ENCODE measurements around the gene GPR132.

Gene GPR132

GRCh38 chr14:105020815-105021655 lies 44.2 kb downstream of the GPR132 start, which contains the start of gene CDCA4:
Gene CDCA4 (minus strand): TSS chr14:105021083. CDS start chr14:105011929, 9,154 bp downstream.
- DNase-seq (ENCODE audit: low spot score) = peak; percentile 100

GRCh38 chr14:105019861-105020814 lies 45.1 kb downstream of the GPR132 start:
- peak; percentile 50 for DNase-seq (ENCODE audit: low spot score)

DNA sequence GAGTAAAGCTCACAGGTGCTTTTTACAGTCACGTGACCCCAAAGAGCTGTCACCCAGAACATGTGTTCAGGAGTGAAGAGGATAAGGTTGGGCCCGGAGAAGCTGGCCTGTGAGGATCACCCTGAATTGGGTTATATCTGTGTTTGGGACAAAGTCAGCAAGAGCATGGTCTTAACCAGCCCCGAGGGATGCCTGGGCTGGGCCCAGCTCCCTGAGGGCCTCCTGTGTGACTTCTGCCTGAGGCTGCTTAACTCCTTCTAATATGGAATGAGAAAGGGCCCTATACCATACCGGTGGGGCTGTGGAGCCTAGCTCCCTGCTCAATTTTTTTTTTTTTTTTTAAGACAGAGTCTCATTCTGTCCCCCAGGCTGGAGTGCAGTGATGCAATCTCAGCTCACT lies 46.8 kb downstream of the GPR132 start:
- no peak for DNase-seq (ENCODE audit: low spot score)

DNA sequence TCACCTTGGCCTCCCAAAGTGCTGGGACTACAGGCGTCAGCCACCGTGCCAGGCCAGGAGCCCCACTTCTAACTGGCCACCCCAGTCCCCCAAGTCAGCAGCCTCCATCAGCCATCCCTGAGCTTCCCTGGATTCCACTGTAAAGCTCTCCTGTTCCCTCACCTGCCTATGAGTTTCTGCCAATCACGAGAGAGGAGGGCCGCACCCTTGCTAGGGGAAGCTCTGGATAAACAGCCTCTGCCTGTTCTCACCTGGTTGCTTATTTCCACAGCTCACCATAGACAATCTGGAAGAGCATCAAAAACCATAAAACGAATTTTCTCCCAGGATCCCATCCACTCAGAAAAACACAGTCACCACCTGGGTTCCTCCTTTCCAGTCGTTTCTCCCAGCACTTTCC lies 49.3 kb downstream of the GPR132 start:
- DNase-seq (ENCODE audit: low spot score) = no peak

DNA sequence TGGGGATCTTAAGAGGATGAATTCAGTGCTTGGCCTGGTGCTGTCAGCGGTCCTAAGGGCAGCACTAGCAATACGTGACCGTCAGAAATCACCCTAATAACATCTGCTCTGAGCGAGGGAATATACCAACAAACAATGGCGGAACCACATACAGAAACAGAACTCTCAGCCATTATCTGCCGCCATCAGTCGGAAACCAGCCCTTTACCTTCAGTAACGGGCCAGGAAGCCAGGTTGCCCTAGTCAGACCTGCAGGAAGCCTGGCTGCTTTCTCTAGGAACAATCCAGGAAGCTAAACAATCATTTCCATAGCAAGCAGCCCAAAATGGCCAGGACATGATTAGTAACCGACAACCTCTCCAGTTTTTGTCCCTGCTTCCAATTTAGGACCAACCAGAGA lies 50.0 kb downstream of the GPR132 start:
- DNase-seq (ENCODE audit: low spot score) = no peak

- no peak for DNase-seq (ENCODE audit: low spot score)
Observed at GRCh38 chr14:105014631-105015030, 50.6 kb downstream of the GPR132 start.

GRCh38 chr14:105014032-105014431 lies 51.2 kb downstream of the GPR132 start:
- DNase-seq (ENCODE audit: low spot score) = no peak

- peak; percentile 41 for DNase-seq (ENCODE audit: low spot score)
Observed at GRCh38 chr14:105013150-105013785, 52.0 kb downstream of the GPR132 start.

- no peak for DNase-seq (ENCODE audit: low spot score)
Observed at GRCh38 chr14:105012171-105012985, 52.9 kb downstream of the GPR132 start.

- no peak for DNase-seq (ENCODE audit: low spot score)
Observed at GRCh38 chr14:105011312-105011990, 53.8 kb downstream of the GPR132 start.

GRCh38 chr14:105010891-105011291 lies 54.3 kb downstream of the GPR132 start:
- DNase-seq (ENCODE audit: low spot score) = no peak

GRCh38 chr14:105010106-105010505 lies 55.1 kb downstream of the GPR132 start:
- DNase-seq (ENCODE audit: low spot score) = no peak

DNA sequence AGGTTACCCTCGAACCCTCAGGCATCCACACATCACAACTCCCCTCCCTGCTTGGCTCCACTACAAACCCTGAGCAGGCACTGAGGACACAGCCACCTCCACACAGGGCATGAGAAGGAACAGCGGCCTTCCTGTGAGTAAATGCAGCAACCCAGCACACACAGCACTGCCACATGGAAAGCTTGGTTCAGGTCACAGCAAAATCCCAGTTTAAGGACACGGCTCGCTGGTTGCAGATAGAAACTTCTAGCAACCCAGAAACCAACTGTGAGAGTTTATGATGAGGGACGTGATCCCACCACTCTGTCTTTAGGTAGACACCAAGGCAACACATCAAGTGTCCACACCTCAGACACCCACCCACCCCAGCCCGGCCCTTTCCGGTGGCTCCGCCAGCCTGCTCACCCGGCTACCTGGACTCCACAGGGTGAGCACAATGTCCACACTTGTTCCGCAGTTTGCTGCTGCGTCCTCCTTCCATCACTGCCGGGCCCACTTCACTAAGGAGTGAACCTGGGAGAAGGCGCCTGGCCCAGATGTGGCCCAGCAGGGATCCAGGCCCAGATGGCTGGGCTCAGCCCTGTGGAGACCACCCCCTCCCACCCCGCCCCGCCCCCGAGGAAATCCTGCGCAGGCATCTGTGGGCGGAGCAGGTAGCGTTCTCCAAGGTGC lies 57.5 kb downstream of the GPR132 start:
- no peak for DNase-seq (ENCODE audit: low spot score)

GRCh38 chr14:105006831-105007592 lies 58.2 kb downstream of the GPR132 start:
- no peak for DNase-seq (ENCODE audit: low spot score)

DNA sequence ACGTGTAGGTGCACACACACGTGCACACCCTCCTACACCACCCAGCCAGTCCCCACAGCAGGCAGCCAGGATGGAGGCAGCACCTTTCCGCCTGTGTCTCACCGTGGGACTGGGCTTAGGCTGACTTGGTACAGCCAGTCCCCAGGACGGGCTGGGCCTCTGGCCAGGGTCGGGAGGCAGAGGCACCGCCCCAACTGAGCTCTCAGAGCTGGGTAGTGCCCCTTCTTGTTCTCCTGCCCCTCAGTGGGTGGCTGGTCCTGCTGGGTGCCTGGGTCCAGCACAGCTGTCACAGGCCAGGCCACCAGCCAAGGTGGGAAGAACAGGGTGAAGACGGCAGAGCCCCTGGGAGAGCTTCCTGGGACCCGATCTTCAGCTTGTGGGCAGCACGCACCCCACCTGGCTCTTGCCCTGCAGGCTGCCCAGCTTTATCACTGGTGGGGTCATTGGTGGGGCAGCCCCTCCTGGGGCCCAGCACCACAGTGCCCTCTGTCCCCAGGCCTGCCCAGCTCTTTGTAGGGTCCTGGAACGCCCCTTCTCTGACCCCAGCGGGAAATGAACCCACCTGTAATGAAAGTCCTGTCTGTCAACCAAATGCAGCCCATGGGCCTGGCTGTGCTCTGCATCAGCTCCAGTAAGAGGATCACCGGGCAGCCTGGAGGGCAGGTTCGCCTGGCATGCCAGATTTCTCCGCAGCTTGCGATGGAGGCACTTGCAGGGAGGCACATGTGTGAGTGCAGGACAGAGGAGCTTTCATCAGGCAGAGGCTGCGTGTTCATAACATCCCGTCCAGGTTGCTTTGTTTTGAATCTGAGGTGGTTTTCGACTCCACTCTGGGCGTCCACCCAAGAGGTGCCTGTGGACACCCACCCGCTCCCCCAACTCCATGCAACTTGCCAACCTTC lies 59.0 kb downstream of the GPR132 start:
- DNase-seq (ENCODE audit: low spot score) = no peak

- DNase-seq (ENCODE audit: low spot score) = no peak
Observed at GRCh38 chr14:105005329-105005928, 59.8 kb downstream of the GPR132 start.

Data from GM03348 (cell line).